Subcutaneous adipose tissue (tissue), 4 donors: Measurements from ENCODE around the gene FHIP2A. TPM values are rescaled to one million over a fixed set of nuclear protein-coding genes. Genes with fewer than 3 reads are reported as not detected.

ENCODE experiments used
- total RNA-seq, 4 donors: library from RNA; depleted of rRNA; stranded (reverse); fragments of >200 nt; gene quantifications; one replicate each; pipeline ENCODE4 v1.1.0, GENCODE V29; 2016
- TF ChIP-seq, protein P1 (sequence below): fragments of 450-650 bp; IDR thresholded peaks from one replicate; pipeline ENCODE4 v1.5.1; 2016; ENCODE audit warnings: low read depth, mild to moderate bottlenecking, control low read depth, antibody characterized with exemption, moderate library complexity

The FHIP2A gene
- total RNA-seq, 4 donors from 2014 or later, result 30.8 to 54.9 (median 41.0) TPM

GRCh38 chr10:114808982-114809381 is 12.6 kb upstream of the FHIP2A start:
- TF ChIP-seq, protein P1, sequence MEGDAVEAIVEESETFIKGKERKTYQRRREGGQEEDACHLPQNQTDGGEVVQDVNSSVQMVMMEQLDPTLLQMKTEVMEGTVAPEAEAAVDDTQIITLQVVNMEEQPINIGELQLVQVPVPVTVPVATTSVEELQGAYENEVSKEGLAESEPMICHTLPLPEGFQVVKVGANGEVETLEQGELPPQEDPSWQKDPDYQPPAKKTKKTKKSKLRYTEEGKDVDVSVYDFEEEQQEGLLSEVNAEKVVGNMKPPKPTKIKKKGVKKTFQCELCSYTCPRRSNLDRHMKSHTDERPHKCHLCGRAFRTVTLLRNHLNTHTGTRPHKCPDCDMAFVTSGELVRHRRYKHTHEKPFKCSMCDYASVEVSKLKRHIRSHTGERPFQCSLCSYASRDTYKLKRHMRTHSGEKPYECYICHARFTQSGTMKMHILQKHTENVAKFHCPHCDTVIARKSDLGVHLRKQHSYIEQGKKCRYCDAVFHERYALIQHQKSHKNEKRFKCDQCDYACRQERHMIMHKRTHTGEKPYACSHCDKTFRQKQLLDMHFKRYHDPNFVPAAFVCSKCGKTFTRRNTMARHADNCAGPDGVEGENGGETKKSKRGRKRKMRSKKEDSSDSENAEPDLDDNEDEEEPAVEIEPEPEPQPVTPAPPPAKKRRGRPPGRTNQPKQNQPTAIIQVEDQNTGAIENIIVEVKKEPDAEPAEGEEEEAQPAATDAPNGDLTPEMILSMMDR, result no peak

GRCh38 chr10:114810926-114811325 is 10.7 kb upstream of the FHIP2A start:
- TF ChIP-seq, protein P1, result no peak

DNA sequence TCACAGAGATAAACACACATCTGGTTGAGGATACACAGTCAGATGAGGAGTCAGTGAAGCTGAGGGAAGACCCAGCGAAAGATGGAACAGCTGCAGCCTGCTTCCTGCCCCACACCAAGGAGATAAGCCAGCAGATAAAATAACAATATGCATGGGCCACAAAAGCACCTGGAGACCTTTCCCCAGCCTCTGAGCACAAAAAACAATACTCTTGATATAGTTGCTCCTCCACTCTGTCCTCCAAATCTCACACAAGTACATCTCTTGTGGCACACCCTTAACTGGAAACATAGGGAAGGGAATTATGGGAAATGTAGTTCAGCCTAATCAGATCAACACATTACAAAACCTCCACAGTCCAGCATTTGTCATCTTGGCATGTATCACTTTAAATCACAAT is 9.7 kb upstream of the FHIP2A start:
- TF ChIP-seq, protein P1, result no peak

DNA sequence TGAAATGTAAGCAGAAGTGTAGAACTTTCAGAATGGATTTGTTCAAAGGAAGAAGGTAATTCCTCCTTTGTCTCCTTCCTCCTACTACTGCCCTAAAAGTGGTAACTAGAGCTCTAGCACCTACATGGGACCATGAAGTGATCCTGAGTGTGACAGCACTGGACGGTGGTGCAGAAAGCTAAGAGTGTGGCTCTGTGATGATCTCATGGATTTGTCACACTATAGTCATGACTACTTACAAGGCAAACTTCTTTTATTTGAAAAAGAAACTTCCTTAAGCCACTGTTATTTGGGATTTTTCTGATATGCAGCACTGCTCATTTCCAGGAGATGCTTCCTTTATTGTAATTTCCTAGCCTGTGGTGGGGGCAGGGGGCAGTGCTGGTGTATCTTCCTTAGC is 5.8 kb upstream of the FHIP2A start:
- TF ChIP-seq, protein P1, result no peak

DNA sequence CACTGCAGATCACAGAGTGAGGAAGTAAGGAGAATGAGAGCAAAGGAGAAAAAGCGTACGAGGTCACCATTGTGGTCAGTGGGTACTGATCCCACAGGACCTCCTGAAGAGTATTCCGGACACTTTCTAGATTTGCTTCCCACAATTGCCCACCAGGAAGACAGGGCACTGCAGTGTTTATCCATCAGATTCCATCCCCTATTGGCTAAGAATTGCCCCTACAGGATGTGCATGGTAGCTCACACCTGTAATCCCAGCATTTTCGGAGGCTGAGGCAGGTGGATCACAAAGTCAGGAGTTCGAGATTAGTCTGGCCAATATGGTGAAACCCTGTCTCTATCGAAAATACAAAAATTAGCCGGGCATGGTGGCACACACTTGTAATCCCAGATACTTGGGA is 5.3 kb upstream of the FHIP2A start:
- TF ChIP-seq, protein P1, result no peak

DNA sequence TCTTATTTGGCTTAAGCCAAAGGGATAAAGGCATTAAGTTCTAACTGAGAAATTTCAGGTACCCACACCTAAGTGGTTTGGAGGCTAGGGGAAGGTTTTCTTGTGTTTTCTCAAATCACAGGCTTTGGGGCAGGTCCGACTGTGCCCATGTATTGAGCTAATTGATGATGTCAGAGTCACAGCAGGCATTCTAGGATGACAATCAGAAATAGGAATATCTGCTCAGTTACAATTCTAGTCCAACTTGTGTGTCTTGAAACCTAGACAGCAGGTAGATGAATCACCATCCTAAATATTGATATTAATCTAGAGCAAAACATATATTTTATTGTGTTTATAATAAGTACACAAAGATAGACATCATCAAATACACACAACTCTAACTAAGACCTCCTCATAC is 2.3 kb upstream of the FHIP2A start:
- TF ChIP-seq, protein P1, result no peak

DNA sequence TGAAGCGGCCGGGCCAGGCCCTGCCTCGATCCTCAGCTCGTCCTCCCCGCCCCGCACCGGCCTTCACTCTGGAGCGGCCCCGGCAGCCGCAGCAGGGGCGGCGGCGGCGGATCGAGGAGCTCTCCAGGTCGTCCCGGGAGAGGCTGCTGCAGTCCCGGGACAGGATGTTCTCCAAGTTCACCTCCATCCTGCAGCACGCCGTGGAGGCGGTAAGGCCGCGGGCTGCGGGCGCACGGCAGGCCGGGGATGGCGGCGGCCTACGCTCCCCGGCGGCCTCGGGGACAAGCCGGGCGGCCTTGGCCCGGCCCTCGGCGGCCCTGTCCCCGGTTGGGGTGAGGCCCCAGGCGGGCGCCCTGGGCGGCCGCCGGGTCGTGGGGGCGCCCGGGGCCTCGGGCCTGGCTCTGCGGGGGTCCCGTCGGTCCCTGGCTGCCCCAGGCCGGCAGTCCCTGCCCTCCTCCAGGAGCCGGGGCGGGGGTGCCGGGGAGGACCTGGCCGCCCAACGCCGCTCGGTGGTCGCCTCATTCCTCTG is 399 bp downstream of the FHIP2A start:
- TF ChIP-seq, protein P1, result no peak
